ENCODE results near the gene PREP.
"Not testable (repeated sequence)": the region's sequence is repeated elsewhere in the genome, so short reads cannot be mapped to it uniquely, and the experiment has no call there.

PREP gene

GRCh38 chr6:105424175-105424783 is 21.4 kb upstream of the PREP start:
- DNase-seq (peak; percentile 63 to 69 (median 65)), ATAC-seq (replicated peaks) (peak; percentile 84)
- H3K27ac Mint-ChIP-seq, result no peak overlapping the region
- no peaks in the 10 kb centered on the region for H3K27me3 Mint-ChIP-seq
- peaks cover 0 to 4% of the 10 kb centered on the region in 2 donors for H3K4me1 Mint-ChIP-seq (ENCODE audit: low read depth in 2 of 2)
- H3K9me3 Mint-ChIP-seq, result peaks cover 0 to under 1% of the 10 kb centered on the region in 2 donors
- no peaks in the 10 kb centered on the region for H3K36me3 Mint-ChIP-seq (ENCODE audit: insufficient read depth)
- H3K4me3 Mint-ChIP-seq, result no peak overlapping the region

- DNase-seq; H3K4me3 Mint-ChIP-seq; H3K36me3 Mint-ChIP-seq (ENCODE audit: insufficient read depth); H3K4me1 Mint-ChIP-seq (ENCODE audit: low read depth in 2 of 2); ATAC-seq (replicated peaks); H3K27ac Mint-ChIP-seq: not testable (repeated sequence)
- peaks cover 13 to 22% of the 10 kb centered on the region in 2 donors for H3K9me3 Mint-ChIP-seq
- H3K27me3 Mint-ChIP-seq, result peaks cover 36 to 38% of the 10 kb centered on the region in 2 donors
Observed at GRCh38 chr6:105416971-105417370, 14.1 kb upstream of the PREP start.

- no peak for ATAC-seq (replicated peaks)
- H3K4me3 Mint-ChIP-seq, result no peak overlapping the region
- no peak for DNase-seq
- H3K9me3 Mint-ChIP-seq, result no peaks in the 10 kb centered on the region
- no peaks in the 10 kb centered on the region for H3K4me1 Mint-ChIP-seq (ENCODE audit: low read depth in 2 of 2)
- peaks cover 38 to 50% of the 10 kb centered on the region in 2 donors for H3K27me3 Mint-ChIP-seq
- no peak overlapping the region for H3K27ac Mint-ChIP-seq
- H3K36me3 Mint-ChIP-seq (ENCODE audit: insufficient read depth), result no peaks in the 10 kb centered on the region
Observed at GRCh38 chr6:105409734-105410133, 6.9 kb upstream of the PREP start.

- Mint-ChIP-seq H3K27me3 (peaks cover 0 to 7% of the 10 kb centered on the region in 2 donors), H3K27ac (peak overlapping the region; percentile 70 to 82), H3K4me1 (ENCODE audit: low read depth in 2 of 2) (peaks cover 51 to 62% of the 10 kb centered on the region in 2 donors), H3K4me3 (peak overlapping the region; percentile 92 to 96), H3K36me3 (ENCODE audit: insufficient read depth) (peaks cover 6% of the 10 kb centered on the region), H3K9me3 (no peaks in the 10 kb centered on the region)
- peak; percentile 12 to 16 (median 13) for DNase-seq
- peak; percentile 36 for ATAC-seq (replicated peaks)
Observed at GRCh38 chr6:105402090-105402938, 568 bp downstream of the PREP start.

- ATAC-seq (replicated peaks) (no peak), DNase-seq (no peak)
- Mint-ChIP-seq H3K27me3 (peaks cover 0 to 2% of the 10 kb centered on the region in 2 donors), H3K4me3 (peak overlapping the region; percentile 92 to 96), H3K27ac (peak overlapping the region in 1 of 2 donors; percentile 82), H3K9me3 (no peaks in the 10 kb centered on the region), H3K4me1 (ENCODE audit: low read depth in 2 of 2) (peaks cover 51 to 62% of the 10 kb centered on the region in 2 donors), H3K36me3 (ENCODE audit: insufficient read depth) (peaks cover 11% of the 10 kb centered on the region)
Observed at GRCh38 chr6:105401247-105402089, 1.4 kb downstream of the PREP start.

GRCh38 chr6:105400501-105400900 is 2.4 kb downstream of the PREP start:
- peak overlapping the region in 1 of 2 donors; percentile 9 for H3K4me3 Mint-ChIP-seq
- ATAC-seq (replicated peaks), result no peak
- DNase-seq, result no peak
- H3K27ac Mint-ChIP-seq, result peak overlapping the region in 1 of 2 donors; percentile 20
- H3K4me1 Mint-ChIP-seq (ENCODE audit: low read depth in 2 of 2), result peaks cover 53 to 67% of the 10 kb centered on the region in 2 donors
- no peaks in the 10 kb centered on the region for H3K27me3 Mint-ChIP-seq
- peaks cover 15% of the 10 kb centered on the region for H3K36me3 Mint-ChIP-seq (ENCODE audit: insufficient read depth)
- H3K9me3 Mint-ChIP-seq, result no peaks in the 10 kb centered on the region

GRCh38 chr6:105398859-105399258 is 4.0 kb downstream of the PREP start:
- H3K9me3 Mint-ChIP-seq, result no peaks in the 10 kb centered on the region
- H3K27ac Mint-ChIP-seq, result peak overlapping the region in 1 of 2 donors; percentile 10
- H3K27me3 Mint-ChIP-seq, result no peaks in the 10 kb centered on the region
- DNase-seq (no peak), ATAC-seq (replicated peaks) (no peak)
- peak overlapping the region; percentile 62 to 64 for H3K4me3 Mint-ChIP-seq
- H3K36me3 Mint-ChIP-seq (ENCODE audit: insufficient read depth), result peaks cover 15% of the 10 kb centered on the region
- peaks cover 48 to 61% of the 10 kb centered on the region in 2 donors for H3K4me1 Mint-ChIP-seq (ENCODE audit: low read depth in 2 of 2)

GRCh38 chr6:105397987-105398386 is 4.9 kb downstream of the PREP start:
- Mint-ChIP-seq H3K36me3 (ENCODE audit: insufficient read depth) (peaks cover 15% of the 10 kb centered on the region), H3K27ac (peak overlapping the region; percentile 8 to 78), H3K27me3 (no peaks in the 10 kb centered on the region), H3K4me3 (peak overlapping the region; percentile 62 to 64), H3K9me3 (no peaks in the 10 kb centered on the region), H3K4me1 (ENCODE audit: low read depth in 2 of 2) (peaks cover 43 to 55% of the 10 kb centered on the region in 2 donors)
- peak in 2 of 3 experiments; percentile 2 to 9 for DNase-seq
- ATAC-seq (replicated peaks), result peak; percentile 39

- Mint-ChIP-seq H3K27me3 (no peaks in the 10 kb centered on the region), H3K36me3 (ENCODE audit: insufficient read depth) (peaks cover 12% of the 10 kb centered on the region), H3K4me3 (no peak overlapping the region), H3K27ac (no peak overlapping the region), H3K4me1 (ENCODE audit: low read depth in 2 of 2) (peaks cover 16 to 22% of the 10 kb centered on the region in 2 donors), H3K9me3 (no peaks in the 10 kb centered on the region)
- DNase-seq (no peak), ATAC-seq (replicated peaks) (no peak)
Observed at GRCh38 chr6:105391705-105392104, 11.2 kb downstream of the PREP start.

GRCh38 chr6:105389543-105389942 is 13.3 kb downstream of the PREP start:
- Mint-ChIP-seq H3K4me3 (no peak overlapping the region), H3K27me3 (no peaks in the 10 kb centered on the region), H3K9me3 (no peaks in the 10 kb centered on the region), H3K36me3 (ENCODE audit: insufficient read depth) (peaks cover 20% of the 10 kb centered on the region), H3K4me1 (ENCODE audit: low read depth in 2 of 2) (peaks cover 17 to 19% of the 10 kb centered on the region in 2 donors), H3K27ac (no peak overlapping the region)
- DNase-seq (no peak), ATAC-seq (replicated peaks) (no peak)

GRCh38 chr6:105388392-105388791 is 14.5 kb downstream of the PREP start:
- no peak for DNase-seq
- no peak for ATAC-seq (replicated peaks)
- Mint-ChIP-seq H3K27ac (no peak overlapping the region), H3K36me3 (ENCODE audit: insufficient read depth) (peaks cover 23% of the 10 kb centered on the region), H3K4me1 (ENCODE audit: low read depth in 2 of 2) (peaks cover 27 to 29% of the 10 kb centered on the region in 2 donors), H3K27me3 (no peaks in the 10 kb centered on the region), H3K9me3 (no peaks in the 10 kb centered on the region), H3K4me3 (no peak overlapping the region)

- no peak overlapping the region for H3K27ac Mint-ChIP-seq
- H3K27me3 Mint-ChIP-seq, result no peaks in the 10 kb centered on the region
- H3K4me3 Mint-ChIP-seq, result no peak overlapping the region
- peaks cover 23% of the 10 kb centered on the region for H3K36me3 Mint-ChIP-seq (ENCODE audit: insufficient read depth)
- no peaks in the 10 kb centered on the region for H3K9me3 Mint-ChIP-seq
- H3K4me1 Mint-ChIP-seq (ENCODE audit: low read depth in 2 of 2), result peaks cover 38 to 50% of the 10 kb centered on the region in 2 donors
- no peak for ATAC-seq (replicated peaks)
- DNase-seq, result no peak
Observed at GRCh38 chr6:105384004-105384403, 18.9 kb downstream of the PREP start.

- peaks cover 23% of the 10 kb centered on the region for H3K36me3 Mint-ChIP-seq (ENCODE audit: insufficient read depth)
- DNase-seq, result no peak
- no peak for ATAC-seq (replicated peaks)
- no peaks in the 10 kb centered on the region for H3K27me3 Mint-ChIP-seq
- peak overlapping the region in 1 of 2 donors; percentile 43 for H3K4me3 Mint-ChIP-seq
- H3K9me3 Mint-ChIP-seq, result no peaks in the 10 kb centered on the region
- H3K4me1 Mint-ChIP-seq (ENCODE audit: low read depth in 2 of 2), result peaks cover 38 to 54% of the 10 kb centered on the region in 2 donors
- H3K27ac Mint-ChIP-seq, result peak overlapping the region in 1 of 2 donors; percentile 85
Observed at GRCh38 chr6:105382958-105383357, 19.9 kb downstream of the PREP start.

All from effector memory CD8-positive, alpha-beta T cell (primary cell).